Right lung (tissue), 5 donors: ENCODE results near the gene ACSF3. TPM values are rescaled to one million over a fixed set of nuclear protein-coding genes. Genes with fewer than 3 reads are reported as not detected.
"Not testable (repeated sequence)": the region's sequence is repeated elsewhere in the genome, so short reads cannot be mapped to it uniquely, and the experiment has no call there.

Experiments used
- DNase-seq, 2 donors: peaks; one replicate each; pipeline ENCODE4 v3.0.0-alpha.2; 2013
- polyA plus RNA-seq, 5 donors: library from polyadenylated mRNA; unstranded; fragments of 120-200 nt; gene quantifications; one replicate each; pipeline versions ENCODE4 v1.2.1 to v1.2.3, GENCODE V29; 2013; ENCODE audit warnings: inconsistent platforms in 1 of 5, low replicate concordance in 1 of 5; ENCODE audit not compliant: insufficient read length in 5 of 5, insufficient read depth in 1 of 5

The ACSF3 gene
- polyA plus RNA-seq, 5 donors = 27.9 to 36.5 (median 33.4) TPM

- DNase-seq = peak; percentile 30 to 51
These were observed 21.7 kb upstream of the ACSF3 start for GRCh38 chr16:89071686-89072547.

GRCh38 chr16:89072548-89073130, 21.0 kb upstream of the ACSF3 start:
- DNase-seq = no peak

GRCh38 chr16:89073346-89074071, 20.1 kb upstream of the ACSF3 start:
- DNase-seq = no peak

GRCh38 chr16:89074072-89074674, 19.5 kb upstream of the ACSF3 start:
- DNase-seq = not testable (repeated sequence)

GRCh38 chr16:89074803-89075688, 18.6 kb upstream of the ACSF3 start:
- DNase-seq = no peak

- DNase-seq = no peak
These were observed 17.5 kb upstream of the ACSF3 start for GRCh38 chr16:89076159-89076558.

- DNase-seq = no peak
These were observed 16.6 kb upstream of the ACSF3 start for GRCh38 chr16:89077076-89077475.

GRCh38 chr16:89078172-89078571, 15.5 kb upstream of the ACSF3 start:
- DNase-seq = no peak

- no peak for DNase-seq
These were observed 14.1 kb upstream of the ACSF3 start for GRCh38 chr16:89079434-89079980.

- no peak for DNase-seq
These were observed 13.3 kb upstream of the ACSF3 start for GRCh38 chr16:89080196-89080853.

- no peak for DNase-seq
These were observed 12.1 kb upstream of the ACSF3 start for GRCh38 chr16:89081556-89081955.

- DNase-seq = no peak
These were observed 9.2 kb upstream of the ACSF3 start for GRCh38 chr16:89084411-89084810.

- no peak for DNase-seq
These were observed 8.6 kb upstream of the ACSF3 start for GRCh38 chr16:89084814-89085612.

GRCh38 chr16:89085755-89086154, 7.9 kb upstream of the ACSF3 start:
- DNase-seq = no peak

GRCh38 chr16:89087922-89088497, 5.6 kb upstream of the ACSF3 start:
- DNase-seq = no peak

GRCh38 chr16:89089120-89089519, 4.5 kb upstream of the ACSF3 start:
- DNase-seq = no peak

- peak in 1 of 2 donors; percentile 31 for DNase-seq
These were observed 3.4 kb upstream of the ACSF3 start for GRCh38 chr16:89090182-89090630.

GRCh38 chr16:89090669-89091426, 2.8 kb upstream of the ACSF3 start:
- no peak for DNase-seq
